Measurements from ENCODE around the gene NSUN4. TPM values are rescaled to one million over a fixed set of nuclear protein-coding genes. Genes with fewer than 3 reads are reported as not detected.

NSUN4 gene
- total RNA-seq, 2 experiments from 2014 or later: 23.2 to 24.9 TPM

GRCh38 chr1:46394872-46395465, 54.4 kb downstream of the NSUN4 start:
- no peak overlapping the region for H3K27ac Mint-ChIP-seq
- DNase-seq: no peak
- peaks cover 12% of the 10 kb centered on the region for H3K36me3 Mint-ChIP-seq
- POLR2A ChIA-PET: no interaction called here
- peaks cover 8% of the 10 kb centered on the region for H3K4me1 Mint-ChIP-seq
- peak overlapping the region; percentile 41 for H3K4me3 Mint-ChIP-seq
- peaks cover 27% of the 10 kb centered on the region for H3K27me3 Mint-ChIP-seq
- ATAC-seq (ENCODE audit: low read depth): no peak
- peaks cover 14% of the 10 kb centered on the region for H3K9me3 Mint-ChIP-seq

- POLR2A ChIA-PET: no interaction called here
These were observed 56.1 kb downstream of the NSUN4 start for GRCh38 chr1:46396441-46397398.

GRCh38 chr1:46399307-46399706, 58.7 kb downstream of the NSUN4 start:
- no peak for DNase-seq
- POLR2A ChIA-PET: no interaction called here
- H3K9me3 Mint-ChIP-seq: no peaks in the 10 kb centered on the region
- H3K36me3 Mint-ChIP-seq: no peaks in the 10 kb centered on the region
- H3K27me3 Mint-ChIP-seq: peaks cover 21% of the 10 kb centered on the region
- no peak overlapping the region for H3K27ac Mint-ChIP-seq
- peaks cover 6% of the 10 kb centered on the region for H3K4me1 Mint-ChIP-seq
- ATAC-seq (ENCODE audit: low read depth): no peak
- no peak overlapping the region for H3K4me3 Mint-ChIP-seq

More at GRCh38 chr1:46396441-46397398, 56.1 kb downstream of the NSUN4 start:
- Mint-ChIP-seq H3K27ac (no peak overlapping the region), H3K4me3 (no peak overlapping the region), H3K9me3 (peaks cover 12% of the 10 kb centered on the region), H3K4me1 (peaks cover 10% of the 10 kb centered on the region), H3K36me3 (peaks cover 11% of the 10 kb centered on the region), H3K27me3 (peaks cover 27% of the 10 kb centered on the region)
- DNase-seq (no peak), ATAC-seq (ENCODE audit: low read depth) (no peak)

- no peaks in the 10 kb centered on the region for H3K9me3 Mint-ChIP-seq
- peaks cover 11% of the 10 kb centered on the region for H3K27me3 Mint-ChIP-seq
- no peaks in the 10 kb centered on the region for H3K36me3 Mint-ChIP-seq
- no peak for DNase-seq
- H3K4me3 Mint-ChIP-seq: no peak overlapping the region
- H3K27ac Mint-ChIP-seq: no peak overlapping the region
- peaks cover 2% of the 10 kb centered on the region for H3K4me1 Mint-ChIP-seq
- POLR2A ChIA-PET: no interaction called here
- ATAC-seq (ENCODE audit: low read depth): no peak
These were observed 59.8 kb downstream of the NSUN4 start for GRCh38 chr1:46400421-46400820.

- ATAC-seq (ENCODE audit: low read depth): no peak
- no peak for DNase-seq
- Mint-ChIP-seq H3K36me3 (no peaks in the 10 kb centered on the region), H3K9me3 (no peaks in the 10 kb centered on the region), H3K27ac (no peak overlapping the region), H3K27me3 (peaks cover 8% of the 10 kb centered on the region), H3K4me1 (peaks cover 2% of the 10 kb centered on the region), H3K4me3 (no peak overlapping the region)
- POLR2A ChIA-PET: no interaction called here
These were observed 60.7 kb downstream of the NSUN4 start for GRCh38 chr1:46401154-46401913.

GRCh38 chr1:46401964-46402626, 61.5 kb downstream of the NSUN4 start:
- DNase-seq: no peak
- POLR2A ChIA-PET: no interaction called here
- H3K36me3 Mint-ChIP-seq: no peaks in the 10 kb centered on the region

GRCh38 chr1:46403916-46404315, 63.3 kb downstream of the NSUN4 start:
- Mint-ChIP-seq H3K36me3 (no peaks in the 10 kb centered on the region), H3K27me3 (peaks cover 7% of the 10 kb centered on the region), H3K27ac (no peak overlapping the region), H3K9me3 (no peaks in the 10 kb centered on the region), H3K4me1 (peaks cover 4% of the 10 kb centered on the region), H3K4me3 (no peak overlapping the region)
- POLR2A ChIA-PET: no interaction called here
- ATAC-seq (ENCODE audit: low read depth) (no peak), DNase-seq (no peak)

More at GRCh38 chr1:46401964-46402626, 61.5 kb downstream of the NSUN4 start:
- H3K4me3 Mint-ChIP-seq: no peak overlapping the region
- H3K9me3 Mint-ChIP-seq: no peaks in the 10 kb centered on the region
- H3K27ac Mint-ChIP-seq: no peak overlapping the region
- peaks cover 8% of the 10 kb centered on the region for H3K27me3 Mint-ChIP-seq
- peaks cover 2% of the 10 kb centered on the region for H3K4me1 Mint-ChIP-seq
- no peak for ATAC-seq (ENCODE audit: low read depth)

GRCh38 chr1:46404482-46405196, 64.0 kb downstream of the NSUN4 start:
- DNase-seq (no peak), ATAC-seq (ENCODE audit: low read depth) (no peak)
- H3K27ac Mint-ChIP-seq: no peak overlapping the region
- H3K27me3 Mint-ChIP-seq: peaks cover 2% of the 10 kb centered on the region
- H3K4me3 Mint-ChIP-seq: no peak overlapping the region
- H3K9me3 Mint-ChIP-seq: no peaks in the 10 kb centered on the region
- POLR2A ChIA-PET: no interaction called here
- no peaks in the 10 kb centered on the region for H3K36me3 Mint-ChIP-seq
- H3K4me1 Mint-ChIP-seq: peaks cover 4% of the 10 kb centered on the region

GRCh38 chr1:46405197-46405555, 64.6 kb downstream of the NSUN4 start:
- ATAC-seq (ENCODE audit: low read depth): no peak
- H3K27me3 Mint-ChIP-seq: no peaks in the 10 kb centered on the region
- H3K4me3 Mint-ChIP-seq: no peak overlapping the region
- no peak for DNase-seq
- no peak overlapping the region for H3K27ac Mint-ChIP-seq
- peaks cover 4% of the 10 kb centered on the region for H3K4me1 Mint-ChIP-seq
- POLR2A ChIA-PET: no interaction called here
- no peaks in the 10 kb centered on the region for H3K9me3 Mint-ChIP-seq
- no peaks in the 10 kb centered on the region for H3K36me3 Mint-ChIP-seq

GRCh38 chr1:46405724-46406123, 65.1 kb downstream of the NSUN4 start:
- no peak for DNase-seq
- POLR2A ChIA-PET: no interaction called here
- no peaks in the 10 kb centered on the region for H3K27me3 Mint-ChIP-seq
- no peaks in the 10 kb centered on the region for H3K36me3 Mint-ChIP-seq
- no peaks in the 10 kb centered on the region for H3K9me3 Mint-ChIP-seq
- no peak overlapping the region for H3K27ac Mint-ChIP-seq
- H3K4me1 Mint-ChIP-seq: peaks cover 2% of the 10 kb centered on the region
- H3K4me3 Mint-ChIP-seq: no peak overlapping the region
- ATAC-seq (ENCODE audit: low read depth): no peak

GRCh38 chr1:46406881-46407608, 66.4 kb downstream of the NSUN4 start:
- no peak overlapping the region for H3K4me3 Mint-ChIP-seq
- no peak for DNase-seq
- H3K27me3 Mint-ChIP-seq: no peaks in the 10 kb centered on the region
- peak overlapping the region; percentile 14 for H3K27ac Mint-ChIP-seq
- POLR2A ChIA-PET: interaction anchor here (0.7 kb wide), 1 partner anchor 44 kb away, joined by 4 read pairs; no protein-coding TSS in a partner anchor
- H3K36me3 Mint-ChIP-seq: no peaks in the 10 kb centered on the region
- ATAC-seq (ENCODE audit: low read depth): no peak
- no peaks in the 10 kb centered on the region for H3K9me3 Mint-ChIP-seq
- peaks cover 2% of the 10 kb centered on the region for H3K4me1 Mint-ChIP-seq

- Mint-ChIP-seq H3K9me3 (no peaks in the 10 kb centered on the region), H3K4me3 (no peak overlapping the region), H3K27me3 (no peaks in the 10 kb centered on the region), H3K27ac (peak overlapping the region; percentile 14), H3K36me3 (no peaks in the 10 kb centered on the region), H3K4me1 (peaks cover 2% of the 10 kb centered on the region)
- no peak for DNase-seq
- POLR2A ChIA-PET: no interaction called here
- no peak for ATAC-seq (ENCODE audit: low read depth)
These were observed 67.0 kb downstream of the NSUN4 start for GRCh38 chr1:46407636-46408035.
